Endometrial microvascular endothelial cells (primary cell): ENCODE results near the gene ZNF521. TPM values are rescaled to one million over a fixed set of nuclear protein-coding genes. Genes with fewer than 3 reads are reported as not detected.

Experiments
- in situ Hi-C: cut with HindIII; loops from 2 replicates; pipeline ENCODE4 v1.10.0; 2017; ENCODE audit warnings: low sequenced_read_pairs, low pct_unique_long_range_greater_than_20kb; ENCODE audit errors: inconsistent ontology term
- total RNA-seq: library from RNA; depleted of rRNA; stranded (reverse); fragments of >200 nt; gene quantifications from one replicate; pipeline ENCODE4 v1.2.3, GENCODE V29; 2015; ENCODE audit errors: inconsistent ontology term

ZNF521 gene
- total RNA-seq, 1 donor from 2014 or later = 43.0 TPM

DNA sequence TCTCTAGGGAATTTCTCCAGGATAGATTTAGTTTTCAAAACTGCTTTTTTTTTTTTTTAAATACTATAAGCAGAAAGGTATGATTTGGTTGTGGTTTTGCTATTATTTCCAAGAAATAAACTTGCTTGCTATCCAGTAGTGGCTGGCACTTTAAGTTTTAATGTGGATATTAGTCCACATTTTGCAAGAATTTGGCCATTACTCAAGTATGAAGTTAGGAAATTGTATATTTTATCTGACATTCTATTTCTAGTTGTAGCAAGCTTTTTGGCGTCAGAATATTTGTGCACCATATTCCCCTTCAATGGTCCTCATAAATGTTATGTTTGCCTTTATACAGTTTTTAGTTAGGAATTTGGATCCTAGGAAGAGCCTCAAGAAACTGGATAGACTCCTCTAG, 226.3 kb downstream of the ZNF521 start:
- in situ Hi-C loops = no loop called here

DNA sequence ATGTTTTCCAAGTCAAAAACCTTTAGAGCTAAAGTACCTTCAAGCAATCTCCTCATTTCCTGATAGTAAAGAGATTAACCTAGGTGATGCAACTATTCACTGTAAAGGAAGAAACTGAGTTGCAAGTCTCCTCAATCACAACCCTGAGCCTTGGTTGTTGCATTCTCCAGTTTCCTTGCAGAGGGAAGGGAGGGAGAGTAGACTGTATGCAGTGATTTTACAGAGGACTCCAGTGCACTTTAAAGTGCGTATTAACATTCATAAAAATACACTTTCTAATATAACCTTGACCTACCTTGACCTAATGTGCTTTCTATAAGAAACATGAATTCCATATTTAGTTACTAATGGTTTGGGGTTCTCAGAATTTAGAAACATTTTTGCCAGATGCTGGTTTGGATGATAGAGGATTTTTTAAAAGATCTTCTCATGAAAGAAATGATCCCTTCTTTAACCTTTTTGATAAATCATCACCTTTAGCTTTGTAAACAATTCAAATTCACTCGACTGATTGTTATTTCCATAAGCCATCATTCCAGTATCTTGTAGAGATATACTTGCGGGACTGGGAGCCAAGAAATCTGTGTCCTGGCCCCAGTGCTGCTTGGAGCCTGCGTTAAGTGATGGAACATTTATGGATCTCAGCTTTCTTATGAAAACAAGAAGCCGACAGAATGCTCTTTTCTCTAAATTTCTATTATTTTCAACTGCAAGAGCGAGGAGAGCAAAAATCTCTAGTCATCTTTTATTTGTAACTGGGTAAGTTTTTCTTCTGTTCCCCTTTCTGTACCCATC, 228.3 kb downstream of the ZNF521 start:
- in situ Hi-C loops = no loop called here

- in situ Hi-C loops = no loop called here
Observed at GRCh38 chr18:25121442-25121841, 230.5 kb downstream of the ZNF521 start.

DNA sequence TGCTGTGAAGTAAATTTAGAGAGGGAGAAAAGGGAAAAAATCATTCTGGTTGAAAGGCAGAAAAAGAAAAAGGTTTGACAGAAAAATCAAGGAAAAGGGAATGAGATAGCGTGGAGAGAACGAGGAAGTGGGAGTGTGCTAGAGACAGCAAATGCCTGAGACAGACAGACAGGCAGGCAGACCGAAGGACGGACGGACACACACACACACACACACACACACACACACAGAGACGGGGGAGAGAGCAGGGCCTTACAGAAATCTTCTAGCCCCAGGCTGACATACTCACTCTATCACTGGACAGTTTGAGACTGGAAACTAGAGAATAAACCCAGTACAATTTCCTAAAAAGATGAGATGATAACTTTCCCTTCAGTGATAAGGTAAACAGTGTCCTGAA, 238.4 kb downstream of the ZNF521 start:
- in situ Hi-C loops = no loop called here

DNA sequence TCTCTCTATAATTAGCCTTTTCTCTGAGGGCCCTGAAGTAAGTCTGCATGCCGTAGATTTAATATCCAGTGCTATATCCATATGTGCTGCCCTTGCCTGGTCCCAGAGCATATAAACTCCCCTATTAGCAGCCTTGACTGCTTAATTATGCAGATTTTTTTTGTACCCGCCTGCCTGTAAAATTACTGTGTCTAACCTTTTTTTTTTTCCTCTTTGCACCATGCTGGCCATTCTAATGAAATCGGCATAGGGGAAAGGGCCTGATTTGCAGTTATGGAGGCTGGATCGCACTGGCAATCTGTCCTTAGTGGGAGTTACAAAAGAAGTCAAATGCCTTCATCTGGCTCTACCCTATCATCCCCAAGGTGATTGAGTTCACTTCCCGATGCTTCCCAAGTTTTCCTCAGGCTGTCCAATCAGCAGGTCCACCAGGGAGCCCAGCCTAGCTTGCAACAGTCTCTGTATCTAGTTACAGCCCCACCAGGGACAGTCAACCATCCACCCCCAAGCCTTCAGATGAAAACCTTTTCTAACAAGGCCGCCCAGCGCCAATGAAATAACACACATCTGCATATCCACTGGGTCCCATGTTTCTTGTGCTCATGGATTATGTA, 239.0 kb downstream of the ZNF521 start:
- in situ Hi-C loops = no loop called here

- in situ Hi-C loops = no loop called here
Observed at GRCh38 chr18:25111377-25112288, 240.3 kb downstream of the ZNF521 start.

DNA sequence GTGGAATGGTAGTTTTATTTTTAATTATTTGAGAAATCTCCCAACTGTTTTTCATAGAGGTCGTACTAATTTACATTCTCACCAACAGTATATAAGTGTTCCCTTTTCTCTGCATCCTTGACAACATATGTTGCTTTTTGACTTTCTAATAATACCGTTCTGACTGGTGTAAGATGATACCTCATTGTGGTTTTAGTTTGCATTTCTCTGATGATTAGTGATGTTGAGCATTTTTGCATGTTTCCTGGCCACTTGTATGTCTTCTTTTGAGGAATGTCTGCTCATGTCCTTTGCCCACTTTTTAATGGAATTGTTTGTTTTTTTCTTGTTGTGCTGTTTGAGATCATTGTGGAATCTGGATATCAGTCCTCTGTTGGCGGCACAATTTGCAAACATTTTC, 242.5 kb downstream of the ZNF521 start:
- in situ Hi-C loops = no loop called here

DNA sequence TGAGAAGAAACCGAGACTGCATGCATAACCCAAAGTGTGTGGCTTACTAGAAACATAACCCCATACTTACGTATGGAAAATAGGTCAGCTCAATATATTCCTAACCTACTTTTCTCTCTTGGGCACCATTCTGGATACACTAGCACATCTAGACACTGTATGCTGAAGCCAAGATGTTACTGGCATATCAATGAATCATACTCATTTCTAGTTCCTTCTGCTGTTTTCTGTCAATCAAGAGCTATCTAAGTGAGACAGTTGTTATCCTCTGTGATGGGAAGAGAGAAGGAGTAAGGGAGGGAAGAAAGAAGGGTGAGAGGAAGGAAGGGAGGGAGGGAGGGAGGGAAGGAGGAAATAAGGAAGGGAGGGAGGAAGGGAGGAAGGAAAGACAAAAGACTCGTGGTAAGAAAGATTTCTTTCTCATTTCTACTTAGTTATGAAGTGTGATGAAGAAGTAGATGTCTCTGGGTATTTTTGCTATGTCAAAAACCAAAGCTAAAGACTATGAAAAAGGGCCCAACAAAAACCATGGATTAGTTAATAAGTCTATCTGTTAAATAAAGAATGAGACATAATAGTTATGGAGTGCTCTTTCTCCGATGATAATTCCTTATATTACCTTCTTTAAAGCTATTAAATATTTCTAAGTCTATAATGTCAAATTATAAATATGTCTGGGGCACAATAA, 248.4 kb downstream of the ZNF521 start:
- in situ Hi-C loops = no loop called here

DNA sequence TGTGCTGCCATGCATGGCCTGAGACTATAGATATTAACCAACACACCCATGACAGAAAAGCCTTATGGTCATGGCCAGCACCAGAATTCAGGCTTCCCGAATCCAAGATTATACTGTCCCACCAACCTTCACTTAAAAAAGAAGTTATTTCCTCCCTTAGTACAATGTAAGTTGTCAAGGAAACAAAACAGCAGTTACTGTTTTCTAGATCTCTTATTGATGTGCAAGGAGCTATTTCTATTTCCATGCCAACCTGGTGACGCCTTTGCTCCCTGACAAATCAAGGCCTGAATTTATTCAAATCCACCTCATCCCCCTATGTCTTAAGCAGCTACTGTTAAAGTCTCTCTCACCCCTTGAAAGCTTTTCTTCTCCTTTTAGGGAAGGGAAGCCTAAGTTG, 249.3 kb downstream of the ZNF521 start:
- in situ Hi-C loops = no loop called here

- in situ Hi-C loops = no loop called here
Observed at GRCh38 chr18:25100418-25100817, 251.5 kb downstream of the ZNF521 start.

- in situ Hi-C loops = no loop called here
Observed at GRCh38 chr18:25099895-25100294, 252.1 kb downstream of the ZNF521 start.

DNA sequence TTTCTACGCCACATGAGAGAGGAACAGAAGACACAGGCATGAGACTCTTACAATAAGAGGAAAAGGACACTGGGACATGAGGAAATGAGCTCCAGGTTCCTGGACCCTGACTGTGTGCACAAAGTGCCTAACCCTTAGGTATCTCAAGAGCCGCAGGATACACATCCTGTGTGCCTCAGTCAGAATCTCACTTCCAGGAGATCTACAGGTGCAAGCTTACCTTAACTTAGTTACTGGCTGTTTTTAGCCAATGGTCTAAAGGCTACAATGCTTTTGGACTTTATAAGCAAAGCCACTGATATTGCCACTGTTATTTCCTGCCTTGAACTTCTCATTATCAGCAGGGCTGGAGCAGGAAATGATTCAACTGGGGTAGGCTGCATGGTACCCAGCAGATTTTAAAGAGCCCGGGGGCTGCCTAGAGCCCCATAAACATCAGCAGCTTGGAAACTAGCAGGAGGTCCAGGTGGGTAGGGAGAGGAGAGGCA, 254.4 kb downstream of the ZNF521 start:
- in situ Hi-C loops = no loop called here

- in situ Hi-C loops = no loop called here
Observed at GRCh38 chr18:25097057-25097456, 254.9 kb downstream of the ZNF521 start.

DNA sequence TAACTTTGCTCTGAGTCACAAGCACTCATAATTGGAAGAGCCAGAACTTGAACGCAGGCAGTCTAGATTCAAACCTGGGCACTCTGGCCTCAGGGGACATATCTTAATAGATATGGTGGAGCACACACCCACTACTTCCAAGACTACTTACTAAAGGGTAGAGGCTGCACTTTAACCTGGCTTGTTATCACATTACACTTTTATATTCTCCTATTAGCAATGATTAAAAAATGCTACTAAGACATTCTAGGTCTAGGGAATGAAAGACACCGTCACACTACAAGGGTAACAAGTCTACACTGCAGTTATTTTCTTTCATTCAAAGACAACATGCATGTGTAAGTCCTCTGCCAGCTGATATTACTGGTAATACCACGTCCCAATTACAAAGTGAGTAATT, 258.8 kb downstream of the ZNF521 start:
- in situ Hi-C loops = no loop called here

DNA sequence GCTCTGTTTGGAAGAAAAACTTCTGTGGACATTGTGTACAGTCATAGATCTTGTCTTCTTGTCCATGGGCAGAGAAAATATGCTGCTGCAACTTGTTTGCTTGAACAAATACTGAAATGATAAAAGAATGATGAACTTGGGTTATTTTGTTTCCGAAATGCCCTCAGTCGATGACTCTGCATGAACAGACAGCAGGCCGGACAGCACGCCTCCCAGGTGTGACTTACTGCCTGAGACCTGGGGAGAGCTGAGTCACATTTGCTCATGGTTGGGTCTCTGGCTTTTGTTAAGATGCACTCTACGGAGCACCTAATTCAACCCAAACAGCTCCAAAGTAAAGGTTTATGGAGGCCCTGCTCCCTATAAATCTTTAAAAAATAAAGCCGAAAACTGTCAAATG, 262.5 kb downstream of the ZNF521 start:
- in situ Hi-C loops = no loop called here

- in situ Hi-C loops = no loop called here
Observed at GRCh38 chr18:25086876-25087275, 265.1 kb downstream of the ZNF521 start.

DNA sequence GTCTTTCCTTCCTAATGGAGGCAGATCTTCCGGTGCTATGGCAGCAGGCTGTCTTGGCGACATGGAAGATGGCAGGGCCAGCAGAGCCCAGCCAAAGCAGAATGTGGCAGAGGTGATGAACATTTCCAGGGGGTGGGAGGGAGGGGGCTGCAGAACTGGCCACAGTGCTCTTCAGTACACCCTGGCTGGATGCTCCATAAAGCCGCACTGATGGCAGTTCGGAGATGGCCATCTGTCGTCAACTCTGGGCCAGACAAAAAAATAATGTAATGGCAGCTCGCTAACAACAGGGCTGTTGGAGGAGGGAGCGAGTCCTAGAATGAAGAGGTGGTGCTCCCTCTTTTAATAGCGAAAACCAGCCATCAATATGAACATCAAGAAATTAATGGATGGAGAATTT, 271.0 kb downstream of the ZNF521 start:
- in situ Hi-C loops = no loop called here

DNA sequence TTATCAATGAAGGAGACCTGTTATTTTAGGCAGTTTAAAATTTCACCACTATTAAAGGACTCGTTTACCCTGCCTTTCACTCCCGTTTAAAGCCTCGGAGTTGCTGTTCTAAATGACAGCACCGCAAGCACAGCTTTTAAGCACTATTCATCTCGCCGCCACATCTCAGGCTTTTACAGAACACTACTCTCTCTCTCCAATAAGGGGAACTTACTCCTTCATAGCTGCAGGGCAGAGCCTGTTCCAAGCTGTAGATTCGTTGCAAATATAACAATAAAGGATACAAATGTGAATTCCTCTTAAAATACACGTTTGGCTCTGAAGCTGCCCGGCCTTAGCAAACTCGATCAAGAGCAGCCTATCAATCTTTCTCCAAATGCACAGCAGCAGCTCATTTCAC, 271.8 kb downstream of the ZNF521 start:
- in situ Hi-C loops = no loop called here
